ENCODE data around the gene POLR1A.

Gene POLR1A

DNA sequence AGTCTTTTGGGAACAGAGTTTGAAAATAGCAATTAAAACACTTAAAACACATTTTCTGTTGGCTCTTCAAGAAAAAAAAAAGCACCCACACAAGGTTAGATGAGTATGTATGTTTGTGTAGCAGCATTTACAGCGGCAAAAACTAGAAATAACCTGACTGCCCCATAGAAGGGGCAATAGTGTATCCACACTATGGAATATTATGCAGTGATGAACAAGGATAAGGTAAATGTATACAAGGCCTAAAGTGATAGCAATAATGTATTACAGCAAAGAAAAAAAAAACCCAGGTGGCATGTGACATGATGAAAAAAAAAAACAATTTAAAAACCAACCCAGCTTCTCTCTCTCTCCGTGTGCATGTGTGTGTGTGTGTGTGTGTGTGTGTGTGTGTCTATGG lies 34.8 kb downstream of the POLR1A start:
- H3K27ac ChIP-seq (ENCODE audit: low read length): no peak overlapping the region
- H3K27me3 ChIP-seq (ENCODE audit: low read depth, low read length): no peaks in the 10 kb centered on the region
- H3K4me2 ChIP-seq (ENCODE audit: low read length): no peak overlapping the region
- H3K4me1 ChIP-seq (ENCODE audit: low read length): peaks cover 56% of the 10 kb centered on the region
- H3K9me3 ChIP-seq (ENCODE audit: insufficient read depth, low read length): no peaks in the 10 kb centered on the region
- no peak overlapping the region for H3K4me3 ChIP-seq (ENCODE audit: low read length)
- no peak overlapping the region for H3K9ac ChIP-seq (ENCODE audit: low read length)
- H3K79me2 ChIP-seq (ENCODE audit: low read length): no peaks in the 10 kb centered on the region
- H4K20me1 ChIP-seq (ENCODE audit: insufficient read depth, low read length): no peaks in the 10 kb centered on the region
- no peak for TF ChIP-seq EZH2phosphoT487 (IDR thresholded peaks at IDR 0.05; ENCODE audit: low read depth)
- TF ChIP-seq, protein P1, sequence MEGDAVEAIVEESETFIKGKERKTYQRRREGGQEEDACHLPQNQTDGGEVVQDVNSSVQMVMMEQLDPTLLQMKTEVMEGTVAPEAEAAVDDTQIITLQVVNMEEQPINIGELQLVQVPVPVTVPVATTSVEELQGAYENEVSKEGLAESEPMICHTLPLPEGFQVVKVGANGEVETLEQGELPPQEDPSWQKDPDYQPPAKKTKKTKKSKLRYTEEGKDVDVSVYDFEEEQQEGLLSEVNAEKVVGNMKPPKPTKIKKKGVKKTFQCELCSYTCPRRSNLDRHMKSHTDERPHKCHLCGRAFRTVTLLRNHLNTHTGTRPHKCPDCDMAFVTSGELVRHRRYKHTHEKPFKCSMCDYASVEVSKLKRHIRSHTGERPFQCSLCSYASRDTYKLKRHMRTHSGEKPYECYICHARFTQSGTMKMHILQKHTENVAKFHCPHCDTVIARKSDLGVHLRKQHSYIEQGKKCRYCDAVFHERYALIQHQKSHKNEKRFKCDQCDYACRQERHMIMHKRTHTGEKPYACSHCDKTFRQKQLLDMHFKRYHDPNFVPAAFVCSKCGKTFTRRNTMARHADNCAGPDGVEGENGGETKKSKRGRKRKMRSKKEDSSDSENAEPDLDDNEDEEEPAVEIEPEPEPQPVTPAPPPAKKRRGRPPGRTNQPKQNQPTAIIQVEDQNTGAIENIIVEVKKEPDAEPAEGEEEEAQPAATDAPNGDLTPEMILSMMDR (IDR thresholded peaks at IDR 0.05; ENCODE audit: low read depth, low read length): no peak
- peaks cover 56% of the 10 kb centered on the region for H3K36me3 ChIP-seq (replicated peaks; ENCODE audit: low read depth, low read length)
- no peak overlapping the region for H2AFZ ChIP-seq (ENCODE audit: low read depth, low read length)

DNA sequence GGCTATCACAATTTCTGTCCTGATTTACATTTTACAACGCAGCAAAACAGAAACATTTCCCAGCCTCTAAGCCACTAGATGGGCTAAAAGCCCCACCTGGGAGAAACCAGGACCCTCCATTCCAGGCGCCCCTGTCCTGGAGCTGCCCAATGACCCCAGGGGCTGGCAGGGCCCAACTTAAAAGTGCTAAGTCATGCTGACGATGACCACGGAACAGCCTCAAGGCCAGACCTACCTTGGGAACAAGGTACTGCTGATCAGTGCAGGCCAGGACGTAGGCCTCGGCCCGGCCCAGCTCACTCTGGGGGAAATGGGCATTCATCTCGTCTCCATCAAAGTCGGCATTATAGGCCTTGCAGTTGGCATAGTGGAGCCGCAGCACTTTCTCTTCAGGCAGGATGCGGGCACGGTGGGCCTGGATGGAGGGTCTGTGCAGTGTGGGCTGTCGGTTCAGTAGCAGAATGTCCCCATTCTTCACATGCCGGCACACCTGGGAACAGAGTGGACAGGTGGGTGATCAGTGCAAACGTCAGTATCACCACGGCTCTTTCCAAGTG lies 35.8 kb downstream of the POLR1A start:
- peaks cover 57% of the 10 kb centered on the region for H3K4me1 ChIP-seq (ENCODE audit: low read length)
- H2AFZ ChIP-seq (ENCODE audit: low read depth, low read length): no peak overlapping the region
- H3K9ac ChIP-seq (ENCODE audit: low read length): no peak overlapping the region
- no peaks in the 10 kb centered on the region for H4K20me1 ChIP-seq (ENCODE audit: insufficient read depth, low read length)
- no peak overlapping the region for H3K4me2 ChIP-seq (ENCODE audit: low read length)
- no peaks in the 10 kb centered on the region for H3K9me3 ChIP-seq (ENCODE audit: insufficient read depth, low read length)
- H3K36me3 ChIP-seq (replicated peaks; ENCODE audit: low read depth, low read length): peaks cover 65% of the 10 kb centered on the region
- H3K4me3 ChIP-seq (ENCODE audit: low read length): no peak overlapping the region
- no peaks in the 10 kb centered on the region for H3K27me3 ChIP-seq (ENCODE audit: low read depth, low read length)
- TF ChIP-seq, protein P1 (IDR thresholded peaks at IDR 0.05; ENCODE audit: low read depth, low read length): no peak
- TF ChIP-seq EZH2phosphoT487 (IDR thresholded peaks at IDR 0.05; ENCODE audit: low read depth): no peak
- no peak overlapping the region for H3K27ac ChIP-seq (ENCODE audit: low read length)
- H3K79me2 ChIP-seq (ENCODE audit: low read length): no peaks in the 10 kb centered on the region

DNA sequence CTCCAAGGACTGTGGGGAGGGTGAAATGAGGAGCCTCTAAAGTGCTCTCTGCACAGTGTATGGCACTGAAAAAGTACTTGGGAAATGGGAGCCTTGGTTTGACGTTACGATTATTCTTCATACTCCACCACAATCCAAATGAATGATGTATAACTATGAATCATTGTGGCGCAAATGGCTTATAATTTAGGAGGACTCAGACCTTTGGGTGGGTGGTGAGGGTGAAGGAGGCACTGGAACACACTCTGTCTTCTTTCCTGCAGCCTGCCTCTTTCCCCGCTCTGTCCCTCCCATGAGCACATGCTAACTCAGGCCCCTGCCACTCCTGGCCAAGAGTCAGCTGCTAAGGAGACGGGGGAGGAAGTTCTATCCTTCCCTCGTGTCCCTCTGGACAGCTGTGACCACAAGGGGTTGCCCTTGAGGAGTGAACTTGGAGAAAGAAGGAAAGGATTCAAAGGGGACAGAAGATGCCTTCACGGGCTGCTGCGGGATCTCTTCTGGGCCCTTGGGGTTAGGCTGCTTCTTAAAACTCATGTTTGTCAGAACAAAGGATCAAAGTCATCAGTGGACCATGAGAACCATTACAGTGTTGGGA lies 36.5 kb downstream of the POLR1A start:
- Histone ChIP-seq H3K9me3 (ENCODE audit: insufficient read depth, low read length) (no peaks in the 10 kb centered on the region), H3K4me3 (ENCODE audit: low read length) (no peak overlapping the region), H3K27me3 (ENCODE audit: low read depth, low read length) (no peaks in the 10 kb centered on the region), H3K4me1 (ENCODE audit: low read length) (peaks cover 63% of the 10 kb centered on the region), H3K36me3 (replicated peaks; ENCODE audit: low read depth, low read length) (peaks cover 63% of the 10 kb centered on the region), H4K20me1 (ENCODE audit: insufficient read depth, low read length) (no peaks in the 10 kb centered on the region), H3K79me2 (ENCODE audit: low read length) (no peaks in the 10 kb centered on the region), H3K9ac (ENCODE audit: low read length) (no peak overlapping the region), H3K4me2 (ENCODE audit: low read length) (no peak overlapping the region), H3K27ac (ENCODE audit: low read length) (peak overlapping the region; percentile 82), H2AFZ (ENCODE audit: low read depth, low read length) (no peak overlapping the region)
- TF ChIP-seq EZH2phosphoT487 (IDR thresholded peaks at IDR 0.05; ENCODE audit: low read depth): no peak
- TF ChIP-seq, protein P1 (IDR thresholded peaks at IDR 0.05; ENCODE audit: low read depth, low read length): no peak

DNA sequence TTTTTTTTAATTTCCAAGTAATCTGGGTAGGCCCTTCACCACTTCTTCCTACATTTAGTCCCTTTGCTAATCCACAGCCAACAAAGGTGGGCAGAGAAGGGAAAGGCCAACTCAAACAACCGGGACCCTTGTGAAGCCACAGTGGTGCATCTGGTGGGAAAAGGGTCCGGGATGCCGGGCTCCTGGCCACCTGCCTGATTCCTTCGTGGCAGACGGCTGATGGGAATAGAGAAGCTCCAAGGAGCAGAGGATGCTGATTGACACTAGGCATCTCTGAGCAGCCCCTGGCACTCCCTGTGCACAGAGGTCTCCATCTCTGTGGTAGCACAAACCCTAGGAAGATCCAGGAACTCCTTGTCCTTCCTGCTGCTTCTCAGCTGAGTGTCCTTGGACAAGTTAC lies 37.0 kb downstream of the POLR1A start:
- Histone ChIP-seq H2AFZ (ENCODE audit: low read depth, low read length) (no peak overlapping the region), H3K4me2 (ENCODE audit: low read length) (peak overlapping the region; percentile 34; the same call in 1 of the 2 replicates), H3K9me3 (ENCODE audit: insufficient read depth, low read length) (no peaks in the 10 kb centered on the region), H3K27ac (ENCODE audit: low read length) (peak overlapping the region; percentile 82), H3K9ac (ENCODE audit: low read length) (peak overlapping the region; percentile 45), H3K4me3 (ENCODE audit: low read length) (no peak overlapping the region), H3K36me3 (replicated peaks; ENCODE audit: low read depth, low read length) (peaks cover 64% of the 10 kb centered on the region), H3K4me1 (ENCODE audit: low read length) (peaks cover 69% of the 10 kb centered on the region), H3K79me2 (ENCODE audit: low read length) (no peaks in the 10 kb centered on the region), H4K20me1 (ENCODE audit: insufficient read depth, low read length) (no peaks in the 10 kb centered on the region), H3K27me3 (ENCODE audit: low read depth, low read length) (no peaks in the 10 kb centered on the region)
- TF ChIP-seq, protein P1 (IDR thresholded peaks at IDR 0.05; ENCODE audit: low read depth, low read length): no peak
- no peak for TF ChIP-seq EZH2phosphoT487 (IDR thresholded peaks at IDR 0.05; ENCODE audit: low read depth)
